Measurements from ENCODE around the gene SLC47A1.

GRCh38 chr17:19565817-19566575, 32.3 kb downstream of the SLC47A1 start:
- TF ChIP-seq MTF1 (CRISPR knock-in tag; IDR thresholded peaks at IDR 0.05) (no peak), GRHL1 (CRISPR knock-in tag; conservative IDR thresholded peaks at IDR 0.05) (no peak), NR2F6 (IDR thresholded peaks at IDR 0.05) (no peak), NR2F6 (CRISPR knock-in tag; IDR thresholded peaks at IDR 0.05) (no peak), ZKSCAN8 (CRISPR knock-in tag; IDR thresholded peaks at IDR 0.05; ENCODE audit: borderline replicate concordance) (no peak), TGIF2 (CRISPR knock-in tag; IDR thresholded peaks at IDR 0.05) (no peak), SOX6 (IDR thresholded peaks at IDR 0.05) (no peak), SOX6 (CRISPR knock-in tag; IDR thresholded peaks at IDR 0.05) (no peak), KLF16 (CRISPR knock-in tag; IDR thresholded peaks at IDR 0.05) (no peak)
